ENCODE measurements around the gene GGA3. TPM values are rescaled to one million over a fixed set of nuclear protein-coding genes. Genes with fewer than 3 reads are reported as not detected.

Gene GGA3
- total RNA-seq, 6 donors from 2014 or later, result 32.3 to 139 (median 55.4) TPM

DNA sequence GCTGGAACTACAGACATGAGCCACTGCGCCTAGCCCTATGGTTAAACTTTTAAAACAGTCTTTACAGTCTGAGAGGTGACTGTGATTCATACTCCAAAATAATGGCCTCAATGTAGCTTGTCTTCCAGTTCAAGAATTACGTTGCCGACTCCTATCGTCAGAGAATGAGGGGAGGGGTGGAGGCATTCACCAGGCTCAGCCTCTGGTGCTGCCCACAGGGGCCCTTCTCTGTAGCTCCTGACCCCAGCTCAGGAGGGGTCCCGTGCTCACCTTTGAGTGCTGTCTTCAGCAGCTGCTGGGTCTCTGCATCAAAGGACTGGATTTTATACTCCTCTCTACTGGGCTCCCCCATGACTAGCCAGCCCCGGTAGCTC lies 8.4 kb upstream of the GGA3 start:
- no peak for TF ChIP-seq POLR2A (IDR thresholded peaks at IDR 0.05)
- no peak for TF ChIP-seq POLR2AphosphoS5 (IDR thresholded peaks at IDR 0.05)
- TF ChIP-seq, protein P1, sequence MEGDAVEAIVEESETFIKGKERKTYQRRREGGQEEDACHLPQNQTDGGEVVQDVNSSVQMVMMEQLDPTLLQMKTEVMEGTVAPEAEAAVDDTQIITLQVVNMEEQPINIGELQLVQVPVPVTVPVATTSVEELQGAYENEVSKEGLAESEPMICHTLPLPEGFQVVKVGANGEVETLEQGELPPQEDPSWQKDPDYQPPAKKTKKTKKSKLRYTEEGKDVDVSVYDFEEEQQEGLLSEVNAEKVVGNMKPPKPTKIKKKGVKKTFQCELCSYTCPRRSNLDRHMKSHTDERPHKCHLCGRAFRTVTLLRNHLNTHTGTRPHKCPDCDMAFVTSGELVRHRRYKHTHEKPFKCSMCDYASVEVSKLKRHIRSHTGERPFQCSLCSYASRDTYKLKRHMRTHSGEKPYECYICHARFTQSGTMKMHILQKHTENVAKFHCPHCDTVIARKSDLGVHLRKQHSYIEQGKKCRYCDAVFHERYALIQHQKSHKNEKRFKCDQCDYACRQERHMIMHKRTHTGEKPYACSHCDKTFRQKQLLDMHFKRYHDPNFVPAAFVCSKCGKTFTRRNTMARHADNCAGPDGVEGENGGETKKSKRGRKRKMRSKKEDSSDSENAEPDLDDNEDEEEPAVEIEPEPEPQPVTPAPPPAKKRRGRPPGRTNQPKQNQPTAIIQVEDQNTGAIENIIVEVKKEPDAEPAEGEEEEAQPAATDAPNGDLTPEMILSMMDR (IDR thresholded peaks at IDR 0.05), result no peak
- TF ChIP-seq EP300 (IDR thresholded peaks at IDR 0.05), result no peak
- Histone ChIP-seq H3K36me3 (peaks cover 7 to 27% (median 24%) of the 10 kb centered on the region in 4 donors), H3K4me3 (peak overlapping the region; percentile 84 to 98 (median 92)), H3K9me3 (no peaks in the 10 kb centered on the region), H3K27ac (peak overlapping the region; percentile 95 to 99 (median 96)), H3K27me3 (no peaks in the 10 kb centered on the region), H3K4me1 (peaks cover 13 to 47% (median 26%) of the 10 kb centered on the region in 4 donors)
- ATAC-seq (ENCODE audit: low FRiP score in 2 of 2), result no peak
- 21 to 29% methylated on average over 5 to 6 of the region's 6 CpGs for WGBS, 2 donors
- no peak for DNase-seq

DNA sequence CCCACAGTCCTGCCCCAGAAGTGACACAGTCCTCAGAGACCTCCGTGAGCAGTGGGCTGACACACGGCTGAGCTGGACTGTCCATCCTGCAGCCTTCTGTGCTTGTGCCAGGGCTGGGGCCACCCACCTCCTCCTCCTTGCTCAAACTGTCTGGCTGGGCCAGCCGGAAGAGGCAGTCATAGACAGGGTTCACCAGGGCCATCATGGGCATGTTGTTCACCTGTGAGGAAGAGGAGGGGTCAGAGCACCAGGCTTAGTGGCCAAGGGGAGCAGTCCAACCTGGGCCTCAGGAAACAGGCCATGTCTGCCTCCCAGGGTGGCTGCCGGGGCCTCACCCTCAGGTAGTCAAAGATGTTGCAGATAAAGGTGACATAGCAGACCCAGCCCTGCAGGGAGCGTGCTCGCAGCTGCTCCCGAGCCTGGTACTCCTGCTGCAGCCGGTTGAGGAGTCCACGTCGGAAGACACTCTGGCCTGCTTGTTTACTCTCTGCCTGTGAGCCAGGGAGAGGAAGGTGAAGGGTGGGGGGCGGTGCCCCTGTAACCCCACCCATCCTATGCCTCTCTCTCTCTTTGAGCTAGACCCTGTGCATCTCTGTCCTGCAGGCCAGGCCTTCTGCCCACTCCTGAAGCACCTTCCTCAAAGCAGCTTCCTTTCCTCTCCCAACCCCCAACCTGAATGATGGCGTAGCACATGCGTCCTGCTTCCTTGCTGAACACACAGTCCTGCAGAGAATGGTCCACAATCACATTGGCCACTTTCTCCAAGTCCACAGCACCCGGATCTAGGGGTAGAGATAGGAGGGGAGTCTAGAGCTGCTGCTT lies 6.2 kb upstream of the GGA3 start:
- TF ChIP-seq EP300 (IDR thresholded peaks at IDR 0.05), result no peak
- TF ChIP-seq, protein P1 (IDR thresholded peaks at IDR 0.05), result no peak
- no peak for TF ChIP-seq POLR2A (IDR thresholded peaks at IDR 0.05)
- no peak for TF ChIP-seq POLR2AphosphoS5 (IDR thresholded peaks at IDR 0.05)
- Histone ChIP-seq H3K36me3 (peaks cover 7 to 43% (median 35%) of the 10 kb centered on the region in 4 donors), H3K27me3 (no peaks in the 10 kb centered on the region), H3K27ac (no peak overlapping the region), H3K9me3 (no peaks in the 10 kb centered on the region), H3K4me1 (peaks cover 18 to 46% (median 28%) of the 10 kb centered on the region in 4 donors), H3K4me3 (no peak overlapping the region)
- 53 to 68% methylated on average over 7 to 14 of the region's 14 CpGs for WGBS, 2 donors
- no peak for ATAC-seq (ENCODE audit: low FRiP score in 2 of 2)
- no peak for DNase-seq

DNA sequence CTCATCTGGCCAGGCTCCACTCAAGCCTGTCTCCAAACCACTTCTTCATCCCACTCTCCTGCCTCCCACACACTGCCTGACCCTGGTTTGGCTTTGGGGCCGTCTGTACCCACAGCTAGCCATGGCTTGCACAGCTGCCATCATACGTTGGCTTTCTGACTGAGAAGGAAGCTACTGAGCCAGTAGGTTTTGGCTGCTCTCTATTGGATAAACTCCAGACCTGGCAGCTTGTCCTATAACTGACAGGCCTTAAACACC lies 5.7 kb upstream of the GGA3 start:
- Histone ChIP-seq H3K9me3 (no peaks in the 10 kb centered on the region), H3K36me3 (peaks cover 7 to 43% (median 35%) of the 10 kb centered on the region in 4 donors), H3K27me3 (no peaks in the 10 kb centered on the region), H3K4me3 (no peak overlapping the region), H3K4me1 (peaks cover 18 to 46% (median 29%) of the 10 kb centered on the region in 4 donors), H3K27ac (no peak overlapping the region)
- ATAC-seq (ENCODE audit: low FRiP score in 2 of 2) (no peak), DNase-seq (no peak)
- WGBS, 2 donors, result 46 to 66% methylated on average over 2 of the region's 2 CpGs
- TF ChIP-seq POLR2A (IDR thresholded peaks at IDR 0.05) (no peak), EP300 (IDR thresholded peaks at IDR 0.05) (no peak), POLR2AphosphoS5 (IDR thresholded peaks at IDR 0.05) (no peak)
- TF ChIP-seq, protein P1 (IDR thresholded peaks at IDR 0.05), result no peak

DNA sequence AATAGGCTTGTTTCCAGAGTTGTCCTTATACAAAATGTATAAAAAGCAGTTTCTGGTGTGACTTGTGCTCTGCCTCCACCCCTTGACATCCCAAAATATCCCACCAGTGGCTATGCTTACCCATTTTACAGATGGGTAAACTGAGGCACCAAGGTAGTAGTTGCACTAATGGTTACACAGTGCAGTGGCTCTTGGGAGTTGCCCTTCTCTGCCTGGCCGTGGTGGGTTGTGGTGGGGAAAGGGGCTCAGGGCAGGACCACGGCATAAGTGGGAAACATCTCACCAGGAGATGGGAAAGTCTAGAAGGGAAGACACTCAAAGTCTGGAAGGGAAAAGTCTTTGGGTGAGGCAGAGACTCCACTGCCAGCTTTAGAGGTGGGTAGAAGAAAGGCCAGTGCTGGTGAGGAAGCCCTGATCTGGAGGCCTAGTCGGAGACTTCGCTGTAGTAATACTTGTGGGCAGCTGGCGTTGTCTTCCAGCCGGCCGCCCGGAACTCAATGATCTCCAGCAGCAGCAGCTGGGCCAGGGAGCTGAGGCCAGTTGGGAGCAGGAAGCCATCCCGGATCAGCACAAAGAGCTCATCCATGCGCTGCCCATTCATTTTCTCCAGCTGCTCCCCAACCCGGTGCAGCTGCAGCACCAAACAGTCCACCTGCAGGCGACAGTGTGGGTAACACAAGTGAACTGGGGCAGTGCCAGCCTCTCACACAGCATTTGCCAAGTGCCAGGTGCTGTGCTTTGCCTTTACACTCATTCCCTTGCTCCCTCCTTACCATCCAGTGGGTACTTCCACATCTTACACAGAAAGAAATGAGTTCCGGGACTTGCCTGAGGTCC lies 5.1 kb upstream of the GGA3 start:
- TF ChIP-seq POLR2A (IDR thresholded peaks at IDR 0.05) (no peak), POLR2AphosphoS5 (IDR thresholded peaks at IDR 0.05) (no peak), EP300 (IDR thresholded peaks at IDR 0.05) (no peak)
- TF ChIP-seq, protein P1 (IDR thresholded peaks at IDR 0.05), result no peak
- DNase-seq, result no peak
- Histone ChIP-seq H3K36me3 (peaks cover 7 to 43% (median 35%) of the 10 kb centered on the region in 4 donors), H3K4me1 (peaks cover 15 to 40% (median 24%) of the 10 kb centered on the region in 4 donors), H3K9me3 (no peaks in the 10 kb centered on the region), H3K27me3 (no peaks in the 10 kb centered on the region), H3K4me3 (no peak overlapping the region), H3K27ac (no peak overlapping the region)
- ATAC-seq (ENCODE audit: low FRiP score in 2 of 2), result no peak
- WGBS, 2 donors, result 83 to 88% methylated on average over 13 of the region's 13 CpGs
